ENCODE data around the gene GHR. TPM values are rescaled to one million over a fixed set of nuclear protein-coding genes. Genes with fewer than 3 reads are reported as not detected.

Gene GHR
- polyA plus RNA-seq, 1 experiment = 0.90 TPM

DNA sequence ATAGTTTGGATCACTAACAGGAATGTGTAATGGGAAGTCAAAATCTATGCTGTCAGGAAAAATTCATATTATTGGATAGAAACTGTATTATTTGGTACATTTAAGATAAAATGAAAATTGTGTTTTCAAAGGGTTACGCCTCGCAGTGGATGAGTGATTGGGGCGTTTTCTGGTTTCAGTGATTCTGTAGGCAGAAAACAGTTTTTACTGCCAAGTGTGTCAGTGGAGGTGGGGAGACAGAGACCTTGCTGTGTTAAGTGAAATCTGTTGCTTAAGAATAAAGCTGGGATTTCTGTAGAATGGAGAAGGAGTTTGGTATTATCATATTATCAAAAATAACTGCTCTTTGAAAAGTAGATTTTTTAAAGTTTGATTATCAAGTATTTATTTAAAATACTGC, 69.7 kb downstream of the GHR start:
- TF ChIP-seq, protein P1, sequence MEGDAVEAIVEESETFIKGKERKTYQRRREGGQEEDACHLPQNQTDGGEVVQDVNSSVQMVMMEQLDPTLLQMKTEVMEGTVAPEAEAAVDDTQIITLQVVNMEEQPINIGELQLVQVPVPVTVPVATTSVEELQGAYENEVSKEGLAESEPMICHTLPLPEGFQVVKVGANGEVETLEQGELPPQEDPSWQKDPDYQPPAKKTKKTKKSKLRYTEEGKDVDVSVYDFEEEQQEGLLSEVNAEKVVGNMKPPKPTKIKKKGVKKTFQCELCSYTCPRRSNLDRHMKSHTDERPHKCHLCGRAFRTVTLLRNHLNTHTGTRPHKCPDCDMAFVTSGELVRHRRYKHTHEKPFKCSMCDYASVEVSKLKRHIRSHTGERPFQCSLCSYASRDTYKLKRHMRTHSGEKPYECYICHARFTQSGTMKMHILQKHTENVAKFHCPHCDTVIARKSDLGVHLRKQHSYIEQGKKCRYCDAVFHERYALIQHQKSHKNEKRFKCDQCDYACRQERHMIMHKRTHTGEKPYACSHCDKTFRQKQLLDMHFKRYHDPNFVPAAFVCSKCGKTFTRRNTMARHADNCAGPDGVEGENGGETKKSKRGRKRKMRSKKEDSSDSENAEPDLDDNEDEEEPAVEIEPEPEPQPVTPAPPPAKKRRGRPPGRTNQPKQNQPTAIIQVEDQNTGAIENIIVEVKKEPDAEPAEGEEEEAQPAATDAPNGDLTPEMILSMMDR (IDR thresholded peaks at IDR 0.05; ENCODE audit: insufficient read depth, low read depth, low read length) = no peak
- no peaks in the 10 kb centered on the region for H3K27me3 ChIP-seq (ENCODE audit: control insufficient read depth, insufficient read depth, low read length)
- DNase-seq (ENCODE audit: low read depth) = no peak
- ChIA-PET CTCF (no interaction called here), POLR2A (no interaction called here)
- no peak overlapping the region for H3K4me3 ChIP-seq (ENCODE audit: low read depth, low read length)
- no peaks in the 10 kb centered on the region for H3K36me3 ChIP-seq (ENCODE audit: control insufficient read depth, insufficient read depth, low read length)

DNA sequence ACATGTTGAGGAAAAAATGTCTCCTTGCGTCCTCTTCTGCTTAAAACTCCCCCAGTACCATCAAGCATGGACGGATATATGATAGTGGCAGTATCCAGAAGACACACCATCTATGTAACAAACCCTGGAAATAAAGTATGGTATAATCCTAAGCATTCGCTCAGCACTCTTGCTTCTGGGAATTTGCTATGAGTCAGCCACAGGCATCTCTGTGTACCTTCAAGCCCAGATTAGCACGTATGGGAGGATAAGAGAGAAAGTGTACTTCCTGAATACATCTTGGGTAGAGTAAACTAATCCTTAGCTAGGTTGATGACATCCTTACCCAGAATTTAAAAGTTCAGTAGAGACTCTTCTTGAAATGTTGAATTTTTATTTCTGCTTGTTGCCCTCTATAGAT, 71.2 kb downstream of the GHR start:
- ChIA-PET POLR2A (no interaction called here), CTCF (no interaction called here)
- no peaks in the 10 kb centered on the region for H3K27me3 ChIP-seq (ENCODE audit: control insufficient read depth, insufficient read depth, low read length)
- no peak for DNase-seq (ENCODE audit: low read depth)
- TF ChIP-seq, protein P1 (IDR thresholded peaks at IDR 0.05; ENCODE audit: insufficient read depth, low read depth, low read length) = no peak
- no peak overlapping the region for H3K4me3 ChIP-seq (ENCODE audit: low read depth, low read length)
- no peaks in the 10 kb centered on the region for H3K36me3 ChIP-seq (ENCODE audit: control insufficient read depth, insufficient read depth, low read length)

DNA sequence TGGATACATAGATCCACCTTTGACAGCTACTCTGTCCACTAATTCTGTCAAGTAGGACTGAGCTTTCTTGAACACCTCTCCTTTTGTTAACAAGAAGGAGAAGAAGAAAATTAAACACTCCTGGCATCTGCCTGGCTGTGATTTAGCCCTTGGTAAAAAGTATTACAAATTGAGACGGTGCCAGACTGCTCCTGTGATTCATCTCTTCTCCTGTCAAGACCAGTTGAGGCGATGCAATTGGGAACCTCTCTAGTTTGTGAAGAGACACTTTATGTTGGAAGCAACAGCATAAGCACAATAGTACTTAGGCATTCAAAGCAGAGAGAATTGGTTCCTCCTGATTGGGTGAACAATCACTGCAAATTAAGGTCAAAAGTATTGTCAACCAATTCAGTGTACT, 72.7 kb downstream of the GHR start:
- Histone ChIP-seq H3K4me3 (ENCODE audit: low read depth, low read length) (no peak overlapping the region), H3K27me3 (ENCODE audit: control insufficient read depth, insufficient read depth, low read length) (no peaks in the 10 kb centered on the region), H3K36me3 (ENCODE audit: control insufficient read depth, insufficient read depth, low read length) (no peaks in the 10 kb centered on the region)
- TF ChIP-seq, protein P1 (IDR thresholded peaks at IDR 0.05; ENCODE audit: insufficient read depth, low read depth, low read length) = no peak
- ChIA-PET POLR2A (no interaction called here), CTCF (no interaction called here)
- no peak for DNase-seq (ENCODE audit: low read depth)

DNA sequence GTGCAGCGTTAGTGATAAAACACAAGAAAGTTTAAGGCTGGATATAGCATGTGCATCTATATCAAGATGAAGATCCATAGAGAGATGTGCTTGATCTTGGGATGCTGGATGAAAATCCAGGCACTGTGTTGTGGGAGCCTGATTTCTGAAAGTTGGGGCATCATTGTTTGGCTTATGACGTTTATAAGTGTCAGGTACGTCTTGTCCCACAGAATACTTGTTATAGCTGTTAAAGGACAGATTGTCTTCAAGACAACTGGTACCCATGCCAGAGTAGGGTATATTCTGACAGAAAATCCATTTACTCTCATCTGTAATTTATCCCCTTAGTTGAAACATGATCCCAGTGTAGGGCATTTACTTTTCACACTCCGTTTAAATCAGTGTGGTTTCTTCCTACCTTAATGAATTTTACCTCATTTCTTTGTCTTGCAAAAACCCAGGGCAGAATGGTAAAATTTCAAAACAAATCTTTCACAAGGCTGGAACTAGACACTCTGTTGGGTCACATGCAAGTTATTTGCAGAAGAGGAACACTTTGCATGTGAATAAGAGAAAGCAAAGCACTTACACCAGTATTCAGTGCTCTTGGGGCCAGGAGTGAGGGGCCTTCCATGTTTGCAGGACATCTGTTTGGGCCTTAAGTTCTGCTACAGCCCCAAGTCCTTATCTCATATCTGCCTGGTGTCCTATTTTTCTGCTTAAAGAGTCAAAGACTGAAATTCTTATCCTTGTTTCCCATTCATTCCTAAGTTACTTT, 73.3 kb downstream of the GHR start:
- H3K27me3 ChIP-seq (ENCODE audit: control insufficient read depth, insufficient read depth, low read length) = no peaks in the 10 kb centered on the region
- TF ChIP-seq, protein P1 (IDR thresholded peaks at IDR 0.05; ENCODE audit: insufficient read depth, low read depth, low read length) = no peak
- CTCF ChIA-PET = no interaction called here

DNA sequence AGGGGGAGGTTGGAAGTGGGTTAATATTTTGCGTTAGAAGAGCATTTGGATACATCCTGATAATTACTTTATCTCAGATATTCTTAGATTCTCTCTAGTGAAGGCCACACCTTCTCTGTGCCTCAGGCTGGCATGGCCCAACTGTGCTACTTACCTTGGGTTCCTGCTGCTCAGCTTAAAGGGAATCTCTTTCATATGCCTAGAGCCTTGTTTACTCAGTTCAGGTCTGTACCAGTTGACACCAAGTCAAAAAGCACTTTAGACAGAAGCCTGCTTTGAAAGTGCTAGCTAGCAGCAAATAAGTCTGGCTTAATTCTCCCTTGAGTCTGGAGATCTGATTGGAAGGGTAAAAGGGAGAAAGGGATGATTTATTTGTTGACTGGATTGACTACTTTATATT, 74.8 kb downstream of the GHR start:
- CTCF ChIA-PET = no interaction called here
- POLR2A ChIA-PET = no interaction called here
- TF ChIP-seq, protein P1 (IDR thresholded peaks at IDR 0.05; ENCODE audit: insufficient read depth, low read depth, low read length) = no peak
- Histone ChIP-seq H3K36me3 (ENCODE audit: control insufficient read depth, insufficient read depth, low read length) (no peaks in the 10 kb centered on the region), H3K4me3 (ENCODE audit: low read depth, low read length) (no peak overlapping the region), H3K27me3 (ENCODE audit: control insufficient read depth, insufficient read depth, low read length) (no peaks in the 10 kb centered on the region)
- no peak for DNase-seq (ENCODE audit: low read depth)

More for the DNA sequence above, 73.3 kb downstream of the GHR start:
- DNase-seq (ENCODE audit: low read depth) = no peak
- no peaks in the 10 kb centered on the region for H3K36me3 ChIP-seq (ENCODE audit: control insufficient read depth, insufficient read depth, low read length)
- POLR2A ChIA-PET = no interaction called here
- H3K4me3 ChIP-seq (ENCODE audit: low read depth, low read length) = no peak overlapping the region

Measured in BJ (cell line).